PFSK-1 (cell line): ENCODE results near the gene FGF8.

Experiments
- POLR2AphosphoS5 ChIP-seq: IDR thresholded peaks from 2 replicates; pipeline ENCODE4 v1.6.1; 2012; ENCODE audit warnings: low read depth, mild to moderate bottlenecking, control low read depth, low read length, moderate library complexity
- REST ChIP-seq, 2 experiments: IDR thresholded peaks; 2 replicates each; pipeline versions ENCODE4 v1.6.1 to v1.8.0; 2011 to 2012; ENCODE audit warnings: low read depth in 2 of 2, low read length in 2 of 2, control low read depth in 1 of 2, inconsistent platforms in 1 of 2, mild to moderate bottlenecking in 1 of 2, moderate library complexity in 1 of 2; ENCODE audit not compliant: insufficient read depth in 1 of 2

- TF ChIP-seq REST (IDR thresholded peaks at IDR 0.05; ENCODE audit: insufficient read depth in 1 of 2, low read depth in 2 of 2, low read length in 2 of 2) = no peak
- TF ChIP-seq POLR2AphosphoS5 = no peak
These were observed 13.2 kb downstream of the FGF8 start for GRCh38 chr10:101762736-101763135.
